ENCODE data around the gene PPP4R1.

PPP4R1 gene

GRCh38 chr18:9516437-9517064, 97.8 kb downstream of the PPP4R1 start:
- DNase-seq = peak in 1 of 56 donors; percentile 6

GRCh38 chr18:9513971-9514512, 100.3 kb downstream of the PPP4R1 start:
- DNase-seq = no peak

- no peak for DNase-seq
Measured at GRCh38 chr18:9508446-9509025, 105.8 kb downstream of the PPP4R1 start.

DNA sequence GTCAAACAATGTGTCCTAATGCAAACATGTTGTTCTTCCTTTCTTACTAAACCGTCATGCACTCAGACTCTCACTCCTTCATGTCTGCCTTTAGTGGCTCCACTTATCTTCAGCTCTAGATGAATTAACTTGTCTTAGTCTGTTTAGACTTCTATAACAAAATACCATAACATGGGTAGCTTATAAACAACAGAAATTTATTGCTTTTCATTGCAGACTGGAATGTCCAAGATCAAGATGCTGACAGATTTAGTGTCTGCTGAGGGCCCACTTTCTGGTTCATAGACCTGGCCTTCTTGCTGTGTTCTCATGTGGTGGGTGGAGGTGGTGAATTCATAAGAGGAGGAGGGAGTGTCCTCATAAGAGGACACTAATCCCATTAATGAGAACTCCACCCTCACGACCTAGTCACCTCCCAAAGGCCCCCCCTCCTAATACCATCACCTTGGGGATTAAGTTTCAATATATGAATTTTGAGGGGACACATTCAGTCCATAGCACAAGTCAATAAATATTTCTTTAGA, 106.7 kb downstream of the PPP4R1 start:
- no peak for DNase-seq

DNA sequence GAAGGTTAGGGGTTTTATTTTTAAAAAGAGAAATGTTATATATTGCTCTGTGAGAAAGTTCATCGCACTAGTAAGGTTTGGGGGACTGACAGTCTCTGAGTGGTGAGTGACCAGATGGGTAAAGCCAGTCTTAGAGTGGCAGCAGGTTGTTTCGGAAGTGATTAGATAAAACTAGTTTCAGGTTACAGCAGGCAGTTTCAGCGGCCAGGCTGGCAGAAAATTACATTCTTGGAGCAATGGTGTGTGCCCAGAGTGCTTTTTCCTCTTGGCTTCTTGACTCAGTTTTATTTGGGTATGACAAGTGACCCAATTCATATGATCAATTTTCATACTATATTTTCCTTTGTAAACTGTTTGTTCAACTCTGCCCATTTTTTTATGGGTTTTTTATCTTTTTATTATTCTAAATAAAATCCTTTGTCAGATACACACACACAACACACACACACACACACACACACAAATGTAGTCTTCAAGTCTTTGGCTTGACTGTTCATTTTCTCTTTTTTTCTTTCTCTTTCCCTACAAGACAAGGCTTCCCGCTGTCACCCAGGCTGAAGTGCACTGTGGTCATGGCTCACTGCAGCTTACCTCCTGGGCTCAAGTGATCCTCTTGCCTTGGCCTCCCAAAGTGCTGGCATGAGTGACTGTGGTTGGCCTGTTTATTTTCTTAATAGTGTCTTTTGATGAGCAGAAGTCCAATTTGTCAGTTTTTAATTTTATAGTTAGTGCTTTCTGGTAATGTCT, 108.1 kb downstream of the PPP4R1 start:
- DNase-seq = no peak
